Measurements from ENCODE around the gene TNIK.
"Not testable (repeated sequence)": the region's sequence is repeated elsewhere in the genome, so short reads cannot be mapped to it uniquely, and the experiment has no call there.

TNIK gene

DNA sequence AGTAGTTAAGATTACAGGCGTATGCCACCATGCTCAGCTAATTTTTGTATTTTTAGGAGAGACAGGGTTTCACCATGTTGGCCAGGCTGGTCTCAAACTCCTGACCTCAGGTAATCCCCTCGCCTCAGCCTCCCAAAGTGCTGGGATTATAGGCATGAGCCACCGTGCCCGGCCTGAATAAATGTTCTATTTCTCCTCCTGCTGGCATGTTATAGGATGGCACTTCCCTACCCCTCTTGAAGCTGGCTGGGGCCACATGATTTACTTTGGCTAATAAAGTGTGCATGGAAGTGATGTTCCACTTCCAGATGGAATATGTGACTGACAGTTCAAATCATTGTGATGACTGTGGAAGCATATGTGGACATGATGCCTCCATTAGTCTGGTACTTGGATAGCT is 77.9 kb downstream of the TNIK start:
- DNase-seq, result not testable (repeated sequence)

DNA sequence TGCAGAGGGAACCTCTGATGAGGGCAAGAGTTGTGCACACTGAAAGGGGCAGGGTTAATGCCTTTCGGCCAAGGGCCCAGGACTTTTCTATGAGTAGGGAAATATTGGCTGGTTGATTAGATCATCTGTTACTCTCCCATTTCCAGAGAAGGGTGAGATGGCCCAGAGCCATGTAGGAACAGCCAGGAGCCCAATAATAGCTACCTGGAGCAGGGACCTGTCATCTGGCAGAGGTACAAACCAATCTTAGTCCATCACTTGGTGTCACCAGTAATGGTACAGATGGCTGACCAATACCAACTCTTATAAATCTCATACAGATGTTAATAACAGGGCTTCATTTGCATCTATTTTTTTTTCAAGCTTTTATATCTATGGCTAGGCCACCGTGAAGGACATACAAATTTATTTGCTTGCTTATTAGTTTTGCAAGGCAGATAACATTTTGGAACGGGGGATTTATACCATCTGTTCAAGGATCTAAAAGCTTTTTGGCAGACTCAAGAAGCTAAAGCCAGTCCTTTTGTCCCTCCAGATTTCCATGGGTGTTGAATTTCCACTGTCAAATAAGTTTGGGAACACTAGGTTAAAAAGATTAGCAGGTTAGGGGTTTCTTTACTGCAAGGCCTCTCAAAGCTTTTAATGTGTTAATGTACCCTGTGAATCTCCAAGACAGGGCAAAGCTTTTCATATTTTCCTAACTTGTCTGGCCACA is 79.3 kb downstream of the TNIK start:
- no peak for DNase-seq

DNA sequence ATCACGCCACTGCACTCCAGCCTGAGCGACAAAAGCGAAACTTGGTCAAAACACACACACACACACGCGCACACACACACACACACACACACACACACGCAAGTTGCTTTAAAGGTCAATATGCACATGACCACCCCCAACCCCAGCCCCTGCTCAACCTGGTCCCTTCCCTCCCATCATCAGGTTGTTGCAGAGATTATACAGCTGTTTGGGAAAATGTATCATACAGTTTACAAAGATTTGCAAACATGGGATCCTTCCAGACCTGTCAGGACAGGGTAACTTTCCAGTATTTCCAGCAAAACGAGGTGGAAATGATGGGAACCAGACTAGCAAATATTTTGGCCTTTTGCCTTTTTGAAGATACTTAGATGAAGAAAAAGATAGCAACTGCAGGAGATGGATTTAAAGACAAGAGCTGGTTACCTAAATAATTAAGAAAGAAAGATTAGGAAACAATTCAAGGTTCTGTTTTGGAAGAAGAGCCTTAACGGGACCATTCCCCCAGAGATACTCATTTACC is 80.2 kb downstream of the TNIK start:
- DNase-seq, result no peak

DNA sequence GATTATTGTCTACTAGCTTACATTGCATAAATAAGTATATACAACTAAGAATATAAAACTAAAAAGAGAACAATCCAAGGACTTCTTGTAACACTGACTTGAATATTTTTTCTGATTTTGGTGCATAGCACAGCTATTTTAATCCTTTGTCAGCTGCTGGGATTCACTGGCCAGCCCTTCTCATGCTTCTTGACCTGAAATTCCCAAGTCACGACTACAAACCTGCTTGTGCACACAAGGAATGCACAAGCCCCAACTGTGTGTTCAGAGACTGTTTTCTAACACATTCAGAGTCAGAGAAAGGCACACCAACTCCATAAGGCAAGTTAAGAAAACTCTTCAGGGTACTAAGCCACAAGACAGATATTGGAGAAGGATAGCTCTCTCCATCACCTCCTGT is 80.9 kb downstream of the TNIK start:
- no peak for DNase-seq

DNA sequence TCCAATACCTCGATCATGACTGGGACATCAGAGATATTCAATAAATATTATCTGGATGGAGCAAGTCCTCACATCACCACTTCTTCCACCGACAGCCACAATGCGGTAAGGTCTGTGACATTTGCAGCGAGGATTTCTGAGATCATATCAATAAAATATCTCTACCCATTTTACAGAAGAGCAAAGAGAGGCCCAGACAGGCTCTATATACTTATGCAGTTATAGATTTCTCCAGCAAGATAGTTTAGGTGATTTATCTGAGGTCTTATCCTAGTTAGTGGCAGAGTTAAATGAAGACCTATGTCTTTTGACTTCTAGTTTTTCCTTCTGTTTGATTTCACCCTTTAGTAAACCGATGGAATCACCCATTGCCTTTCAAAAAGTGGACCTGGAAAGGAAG is 81.6 kb downstream of the TNIK start:
- no peak for DNase-seq

DNA sequence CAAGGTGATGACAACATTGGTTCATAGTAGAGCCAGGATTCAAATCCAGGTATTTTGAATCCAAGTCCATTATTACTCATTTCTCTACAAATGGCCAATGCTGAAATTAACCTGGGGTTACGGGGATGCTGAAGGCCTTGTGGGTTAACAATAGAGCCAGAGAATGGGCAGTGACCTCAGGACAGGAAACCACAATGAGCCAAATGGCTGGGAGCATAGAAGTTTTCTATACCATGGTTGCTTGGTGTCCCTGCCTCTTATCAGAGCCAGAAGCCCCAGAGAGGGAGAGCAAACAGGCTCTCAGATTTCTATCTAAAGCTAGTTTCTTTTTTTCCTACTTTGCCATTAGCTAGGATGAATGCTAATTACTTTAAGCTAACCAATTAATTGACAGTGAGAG is 82.3 kb downstream of the TNIK start:
- DNase-seq, result no peak

DNA sequence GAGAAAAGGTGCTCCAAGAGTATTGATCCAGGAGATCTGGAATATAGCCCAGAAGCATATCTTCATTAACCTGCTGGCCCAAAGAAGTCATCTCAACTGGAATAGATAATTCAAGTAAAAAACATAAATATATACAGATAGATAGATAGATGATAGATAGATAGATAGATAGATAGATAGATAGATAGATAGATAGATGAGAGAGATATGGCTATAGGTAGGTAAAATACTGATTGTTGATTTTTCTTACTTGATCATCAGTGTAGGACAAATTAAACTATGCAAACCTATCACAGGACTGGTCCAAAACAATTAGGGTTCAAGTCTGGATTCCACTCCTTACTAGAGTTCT is 83.6 kb downstream of the TNIK start:
- no peak for DNase-seq

DNA sequence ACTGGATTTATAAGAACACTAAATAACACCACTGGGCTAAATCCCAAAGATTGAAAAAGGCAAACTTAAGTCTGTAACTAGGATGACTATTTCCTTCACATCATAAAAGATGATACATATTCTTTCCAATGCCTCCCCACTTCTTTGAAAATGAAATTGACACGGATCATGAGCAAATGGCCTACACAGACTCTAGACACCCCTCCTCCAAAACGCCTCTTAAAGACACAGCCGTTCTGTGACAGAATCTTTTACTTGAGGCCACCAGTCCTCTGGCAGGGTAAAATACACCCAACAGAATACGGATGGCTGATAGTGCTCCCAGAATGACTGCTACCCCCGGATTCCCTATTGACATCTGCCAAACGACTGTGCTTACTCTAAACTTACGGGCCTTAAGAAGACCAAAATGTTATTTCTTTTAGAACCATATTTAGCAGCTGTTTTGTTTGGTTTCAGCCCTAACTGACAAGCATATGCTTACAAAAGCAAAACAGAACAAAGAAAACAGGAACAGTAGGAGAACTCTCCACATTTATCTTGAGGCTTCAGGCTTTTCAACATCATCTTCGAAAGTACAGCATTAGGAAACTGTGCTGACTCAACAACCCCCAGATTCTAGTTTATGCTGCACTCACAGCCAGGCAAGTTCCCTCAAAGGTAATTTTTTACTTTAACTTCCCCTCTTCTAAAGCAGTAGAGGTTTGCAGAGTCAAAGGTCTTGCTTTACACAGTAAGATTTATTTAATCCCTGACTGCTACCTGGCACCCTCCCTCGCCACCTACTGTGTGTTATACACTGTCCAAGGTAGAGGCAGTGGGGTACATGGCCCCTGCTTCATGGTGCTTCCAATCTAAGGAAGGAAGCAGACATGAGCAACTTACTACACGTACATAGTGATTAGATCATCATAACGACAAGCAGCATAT is 84.3 kb downstream of the TNIK start:
- DNase-seq, result no peak

DNA sequence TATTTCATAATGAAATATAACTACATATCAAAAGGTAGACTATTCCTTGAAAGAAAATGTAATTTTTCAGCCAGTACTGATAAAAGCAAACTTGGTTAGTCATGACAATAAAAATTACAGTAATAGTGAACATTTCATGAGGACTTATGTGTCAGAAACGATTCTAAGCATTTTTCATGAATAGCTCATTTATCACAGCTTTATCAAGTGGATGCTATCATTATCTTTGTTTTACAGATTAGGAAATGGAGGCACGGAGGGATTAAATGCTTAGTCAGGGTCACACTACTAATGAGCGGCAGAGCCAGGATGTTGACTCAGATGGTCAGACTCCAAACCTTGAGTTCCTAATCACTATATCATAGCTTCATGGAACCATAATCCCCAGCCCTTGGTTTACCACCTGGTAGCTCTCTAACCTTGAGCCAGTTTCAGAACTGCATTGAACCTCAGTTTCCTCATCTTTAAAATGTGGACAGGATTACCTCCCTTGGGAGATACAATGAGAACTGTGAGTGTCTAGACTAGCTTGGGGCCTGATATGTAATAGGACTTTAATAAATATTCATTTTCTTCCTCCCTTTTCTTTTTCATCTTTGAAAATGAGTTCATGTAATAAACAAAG is 85.4 kb downstream of the TNIK start:
- DNase-seq, result no peak

DNA sequence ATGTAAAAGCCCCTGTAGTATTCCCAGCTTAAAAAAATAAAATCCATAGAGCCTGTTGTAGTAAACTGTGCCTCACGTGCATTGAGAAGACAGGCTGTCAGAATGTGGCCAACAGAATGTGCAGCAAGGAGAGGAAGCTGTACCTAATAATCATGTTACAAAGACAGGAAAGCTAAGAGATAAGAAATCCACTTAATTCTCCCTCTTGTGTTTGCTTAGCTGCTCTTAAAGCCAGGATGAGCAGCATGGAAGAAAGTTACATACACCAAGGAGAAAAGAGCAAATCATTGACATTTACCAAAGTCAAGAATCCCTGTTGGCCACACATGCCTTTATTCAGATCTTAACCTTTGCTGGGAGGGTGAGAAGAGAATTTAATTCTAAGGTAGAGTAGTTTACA is 85.9 kb downstream of the TNIK start:
- DNase-seq, result peak in 1 of 3 experiments; percentile 16

DNA sequence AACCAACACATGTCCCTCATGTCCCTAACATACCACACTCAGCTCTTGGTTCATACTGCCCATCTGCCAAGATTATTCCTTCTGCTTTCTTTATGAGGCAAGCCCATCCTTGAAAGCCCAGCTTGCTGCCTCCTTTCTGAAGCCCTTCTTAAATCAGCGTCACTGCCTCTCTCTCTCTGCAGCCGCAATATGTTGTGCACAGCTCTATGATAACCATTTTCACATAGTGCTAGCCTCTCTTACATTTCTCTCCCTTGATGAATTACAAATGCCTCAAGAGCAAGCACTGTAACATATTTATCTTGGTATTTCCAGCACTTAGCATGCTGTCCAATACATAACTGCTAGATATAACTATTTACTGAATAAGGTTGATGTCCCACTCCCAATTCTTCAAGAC is 86.5 kb downstream of the TNIK start:
- DNase-seq, result no peak

DNA sequence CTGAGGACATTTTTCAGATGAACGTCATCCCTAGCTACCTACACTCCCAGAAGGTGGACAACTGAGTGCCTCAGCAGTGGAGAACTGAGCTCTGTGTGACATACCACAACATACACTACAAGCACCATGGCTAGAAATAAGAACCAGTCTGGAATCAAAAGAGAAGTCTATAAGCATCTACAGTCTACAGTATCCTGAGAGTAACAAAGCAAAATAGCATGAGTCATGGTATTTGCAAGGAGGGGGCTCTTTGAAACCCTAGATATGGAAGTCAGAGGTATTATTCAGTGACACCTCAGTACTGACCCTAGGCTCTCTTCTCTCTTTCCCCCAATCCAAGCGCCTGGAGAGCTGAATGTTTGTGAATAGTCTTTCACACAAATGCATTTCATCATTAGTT is 87.5 kb downstream of the TNIK start:
- no peak for DNase-seq

DNA sequence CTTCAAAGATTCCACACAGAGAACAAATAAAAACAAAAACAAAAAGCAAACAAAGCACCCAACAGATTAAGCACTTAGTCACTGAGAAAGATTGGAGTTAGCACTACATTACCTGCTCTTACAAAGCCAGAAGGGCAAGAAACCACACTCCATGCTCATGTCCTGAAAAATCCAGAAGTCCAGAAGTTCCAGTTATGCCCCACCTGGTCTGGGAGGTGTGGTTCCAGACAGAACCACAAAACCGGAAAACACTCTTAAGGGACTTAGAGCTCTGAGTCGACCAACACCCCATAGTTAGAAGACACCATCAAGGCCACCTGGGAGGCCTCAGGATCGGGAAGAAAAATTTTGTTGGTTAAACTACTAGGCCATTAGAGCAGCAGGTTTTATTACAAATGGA is 88.9 kb downstream of the TNIK start:
- no peak for DNase-seq

DNA sequence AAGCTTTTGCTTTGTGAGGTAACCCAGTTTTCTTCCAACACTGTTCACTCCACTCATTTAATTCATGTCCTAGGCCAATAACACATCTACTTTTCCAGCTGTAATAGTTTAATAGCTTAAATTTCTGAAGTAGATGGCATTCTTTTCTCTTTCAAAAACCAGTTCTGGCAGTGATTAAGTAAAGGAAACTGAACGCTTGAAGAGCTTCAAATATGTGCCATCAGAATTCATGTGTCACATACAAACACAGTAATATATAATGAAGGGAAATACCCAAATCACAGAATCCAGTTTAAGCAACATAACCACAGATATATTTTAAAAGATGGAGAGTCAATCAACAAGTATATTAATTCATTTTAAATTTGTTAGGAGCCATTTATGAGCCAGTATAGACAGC is 91.0 kb downstream of the TNIK start:
- no peak for DNase-seq

DNA sequence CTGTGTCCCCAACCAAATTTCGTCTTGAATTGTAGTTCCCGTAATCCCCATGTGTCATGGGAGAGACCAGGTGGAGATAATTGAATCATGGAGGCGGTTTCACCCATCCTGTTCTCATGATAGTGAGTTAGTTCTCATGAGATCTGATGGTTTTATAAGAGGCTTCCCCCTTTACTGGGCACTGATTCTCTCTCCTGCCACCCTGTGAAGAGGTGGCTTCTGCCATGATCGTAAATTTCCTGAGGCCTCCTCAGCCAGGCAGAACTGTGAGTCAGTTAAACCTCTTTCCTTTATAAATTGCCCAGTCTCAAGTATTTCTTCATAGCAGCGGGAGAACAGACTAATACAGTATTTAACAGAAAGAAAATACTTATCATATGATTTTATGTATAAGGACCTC is 93.5 kb downstream of the TNIK start:
- peak in 1 of 3 experiments; percentile 67 for DNase-seq

DNA sequence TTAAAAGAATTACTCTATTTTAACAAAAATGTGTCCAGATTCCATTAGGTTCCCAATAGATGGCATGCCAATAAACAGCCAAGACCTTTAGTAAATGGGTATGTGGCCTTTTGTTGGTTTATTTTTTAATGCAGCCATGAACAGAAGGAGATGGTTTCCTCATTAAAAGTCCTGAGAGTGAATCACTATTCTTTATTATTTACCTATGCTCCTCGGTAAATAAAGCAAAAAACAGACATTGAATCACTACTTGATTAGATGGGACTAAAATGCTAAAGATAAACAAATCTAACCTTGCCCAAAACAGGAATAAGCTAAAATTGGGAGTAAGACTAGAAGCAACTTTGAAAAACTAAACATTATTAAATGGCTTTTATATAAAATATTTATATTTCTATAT is 94.2 kb downstream of the TNIK start:
- DNase-seq, result no peak

DNA sequence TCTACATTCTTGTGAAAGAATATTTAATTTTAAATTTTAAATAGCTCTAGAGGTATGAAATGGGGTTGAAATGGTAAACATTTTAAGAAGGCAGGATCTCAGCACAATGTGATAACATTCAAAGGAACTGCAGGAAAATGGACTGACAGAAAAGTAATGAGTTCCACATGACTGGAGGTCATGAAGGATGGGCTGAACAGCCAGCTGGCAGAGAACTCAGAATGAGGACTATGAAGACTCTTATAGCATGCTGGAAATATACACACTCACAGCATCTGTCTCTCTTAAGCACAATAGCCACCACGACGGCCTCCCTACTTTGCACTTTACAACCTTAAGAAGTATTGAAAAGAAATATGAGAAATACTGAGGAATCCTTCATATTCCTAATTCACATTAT is 94.7 kb downstream of the TNIK start:
- peak in 1 of 3 experiments; percentile 76 for DNase-seq

DNA sequence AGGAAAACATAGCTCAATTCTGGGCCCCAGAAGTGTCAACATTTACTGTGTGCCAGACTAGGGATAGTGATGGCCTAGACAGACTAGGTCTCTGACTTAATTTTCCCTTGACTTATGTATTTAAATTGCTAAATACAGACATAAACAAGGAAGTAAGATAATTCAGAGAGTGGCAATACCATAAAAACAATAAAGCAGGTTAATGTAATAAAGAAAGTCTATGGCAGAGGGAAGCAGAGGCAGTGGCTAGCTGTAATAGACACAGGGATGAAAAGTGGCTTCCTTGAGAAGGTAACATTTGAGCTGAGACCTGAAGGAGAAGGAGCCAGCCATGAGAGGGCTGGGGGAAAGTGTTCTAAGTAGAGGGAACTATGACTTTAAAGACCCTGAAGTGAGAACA is 95.7 kb downstream of the TNIK start:
- DNase-seq, result no peak

DNA sequence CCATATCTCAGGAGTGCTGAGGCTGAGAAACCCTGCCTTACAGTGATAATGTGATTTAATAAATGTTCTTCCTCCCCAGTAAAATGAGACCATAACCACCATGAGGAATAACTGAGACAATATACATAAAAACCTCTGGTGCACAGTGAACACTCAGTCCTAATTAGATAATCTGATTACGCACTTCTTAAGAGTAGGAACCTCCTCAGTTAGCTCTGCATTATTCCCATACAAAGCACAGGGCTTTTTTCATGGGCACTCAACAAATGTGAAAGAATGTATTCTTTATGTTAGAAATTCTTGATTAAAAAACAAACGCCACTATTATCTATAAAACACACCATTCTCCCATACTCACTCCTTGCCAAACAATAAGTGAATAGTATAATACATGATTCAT is 97.0 kb downstream of the TNIK start:
- no peak for DNase-seq

DNA sequence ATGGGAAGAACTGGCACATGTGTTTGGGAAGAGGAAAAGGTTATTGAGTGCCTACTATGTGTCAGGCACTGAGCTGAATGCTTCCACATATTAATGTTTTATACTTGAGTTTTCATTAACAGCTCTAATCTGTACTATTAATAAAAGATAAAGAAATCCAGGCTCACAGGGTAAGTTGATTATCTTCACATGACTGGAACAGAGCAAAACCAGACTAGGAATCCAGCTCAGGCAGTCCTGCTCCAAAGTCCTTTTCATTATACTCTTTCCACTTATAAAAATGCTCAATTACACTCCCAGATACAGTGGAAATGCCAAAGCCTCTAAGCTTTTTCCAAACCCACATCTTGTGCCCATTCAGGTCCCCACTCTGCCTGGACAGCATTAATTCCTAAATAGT is 97.6 kb downstream of the TNIK start:
- no peak for DNase-seq

DNA sequence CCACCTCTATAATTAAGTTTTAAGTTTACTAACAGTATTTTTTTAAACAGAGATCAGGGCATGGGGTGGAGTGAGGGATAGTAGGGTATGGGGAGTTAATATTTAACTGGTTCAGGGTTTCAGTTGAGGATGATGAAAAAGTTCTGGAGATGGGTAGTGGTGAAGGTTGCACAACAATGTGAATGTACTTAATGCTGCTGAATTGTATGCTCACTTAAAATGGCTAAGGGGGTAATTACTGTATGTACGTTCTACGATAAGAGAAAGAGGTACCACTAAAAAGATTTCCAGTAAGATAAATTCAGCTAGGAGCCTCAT is 101.4 kb downstream of the TNIK start:
- no peak for DNase-seq

DNA sequence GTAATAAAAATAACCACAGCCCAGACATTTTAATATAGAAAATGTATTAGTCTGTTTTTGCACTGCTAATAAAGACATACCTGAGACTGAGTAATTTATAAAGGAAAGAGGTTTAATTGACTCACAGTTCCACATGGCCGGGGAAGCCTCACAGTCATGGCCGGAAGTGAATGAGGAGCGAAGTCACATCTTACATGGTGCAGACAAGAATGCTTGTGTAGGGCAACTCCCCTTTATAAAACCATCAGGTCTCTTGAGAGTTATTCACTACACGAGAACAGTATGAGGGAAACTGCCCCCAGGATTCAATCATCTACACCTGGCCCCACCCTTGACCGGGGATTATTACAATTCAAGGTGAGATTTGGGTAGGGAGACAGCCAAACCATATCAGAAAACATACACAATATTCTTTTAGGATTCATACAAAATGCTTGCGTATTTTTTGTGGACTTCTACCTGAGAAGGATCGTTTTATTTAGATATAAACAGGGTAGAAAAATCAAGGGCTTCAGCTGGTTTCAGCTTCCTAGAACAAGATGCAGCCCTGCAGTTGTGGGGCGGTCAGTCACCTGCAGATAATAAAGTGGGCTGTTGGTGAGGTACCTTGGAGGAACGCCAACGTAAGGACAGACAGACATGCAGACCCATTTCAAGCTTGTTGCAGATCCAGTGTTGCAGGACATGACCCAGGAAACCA is 101.9 kb downstream of the TNIK start:
- DNase-seq, result no peak

DNA sequence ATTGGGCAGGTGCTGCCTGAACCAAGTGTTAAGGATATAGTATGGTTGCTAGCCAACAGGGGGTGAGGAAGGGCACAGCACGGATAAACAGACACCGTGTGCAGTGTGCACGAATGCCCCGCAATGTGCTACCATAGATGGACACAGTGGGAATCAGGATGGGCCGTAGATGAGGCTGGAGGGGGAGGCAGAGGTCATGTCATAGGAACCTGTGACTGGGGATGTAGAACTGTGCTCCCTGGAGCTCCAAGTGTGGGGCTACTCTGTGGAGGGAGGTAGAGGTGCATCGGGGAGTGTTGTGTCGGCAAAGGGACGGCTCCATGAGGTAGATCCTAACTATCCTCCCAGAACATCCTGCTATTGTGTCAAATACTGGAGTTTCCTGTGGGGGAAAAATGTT is 102.5 kb downstream of the TNIK start:
- DNase-seq, result no peak
